A549 (cell line): ENCODE results near the gene LACC1. TPM values are rescaled to one million over a fixed set of nuclear protein-coding genes. Genes with fewer than 3 reads are reported as not detected.

Source experiments
- ATAC-seq, 2 experiments: fragments of 200-7000 bp in 1 of 2; fragments of >200 bp in 1 of 2; cut with Nextera tagmentation in 1 of 2; cut with Tn5 transposase in 1 of 2; 3 replicates each; pipeline versions ENCODE4 v1.8.0 to v1.9.1; 2018 to 2020; ENCODE audit warnings: mild to moderate bottlenecking in 1 of 2, moderate library complexity in 1 of 2
- CTCF ChIA-PET: fragments of 300-600 bp; sonication (Branson Sonifier 250); formaldehyde crosslinking; extraction: SDS; loops from one replicate; lab custom pipeline; 2021; ENCODE audit warnings: antibody characterized with exemption, inconsistent platforms; lab: Yijun Ruan, JAX
- POLR2A ChIA-PET: fragments of 350-600 bp; formaldehyde crosslinking; extraction: SDS; loops from one replicate; lab custom pipeline; 2021; ENCODE audit warnings: antibody characterized with exemption, inconsistent platforms; lab: Yijun Ruan, JAX
- DNase-seq, 2 experiments: peaks; one replicate each; pipeline versions ENCODE4 v3.0.0 to v3.0.0-alpha.2; 2011 to 2016; ENCODE audit warnings: low read depth in 1 of 2, low spot score in 1 of 2
- FAIRE-seq: peaks from 2 replicates; lab custom pipeline; 2011; peaks lifted over from hg19 to GRCh38; lab: Jason Lieb, UNC
- H3K27ac ChIP-seq, 2 experiments: fragments of >200 bp; sonication (Bioruptor Twin); formaldehyde crosslinking; 3 replicates each; pipeline ENCODE4 v1.5.1; 2016 to 2017
- H3K4me1 ChIP-seq: fragments of >200 bp; sonication (Bioruptor Twin); formaldehyde crosslinking; 3 replicates; pipeline ENCODE4 v1.6.1; 2016
- H3K4me2 ChIP-seq: fragments of >200 bp; sonication (Bioruptor Twin); formaldehyde crosslinking; 3 replicates; pipeline ENCODE4 v1.6.1; 2016
- H3K4me3 ChIP-seq: fragments of >200 bp; sonication (Bioruptor Twin); formaldehyde crosslinking; 3 replicates; pipeline ENCODE4 v1.5.1; 2016
- H3K9me3 ChIP-seq: fragments of >200 bp; sonication (Bioruptor Twin); formaldehyde crosslinking; 3 replicates; pipeline ENCODE4 v1.6.1; 2016
- BHLHE40 ChIP-seq: IDR thresholded peaks from 2 replicates; pipeline ENCODE4 v1.6.1; 2012; ENCODE audit warnings: low read depth, low read length, inconsistent platforms
- CEBPB ChIP-seq, 2 experiments: fragments of >200 bp in 1 of 2; sonication (Bioruptor Twin) in 1 of 2; formaldehyde crosslinking in 1 of 2; IDR thresholded peaks; 2 replicates each; pipeline ENCODE4 v1.6.1; 2012 to 2016
- CHD2 ChIP-seq: fragments of 150-350 bp; IDR thresholded peaks from 2 replicates; pipeline ENCODE4 v1.6.1; 2014; ENCODE audit warnings: low read length; ENCODE audit not compliant: partially characterized antibody
- CHD4 ChIP-seq: fragments of 200-600 bp; sonication (generic); IDR thresholded peaks from 2 replicates; pipeline ENCODE4 v1.6.1; 2016; ENCODE audit warnings: antibody characterized with exemption, mild to moderate bottlenecking, borderline replicate concordance
- EHF ChIP-seq: fragments of 250-450 bp; sonication (Bioruptor Pico); IDR thresholded peaks from 2 replicates; pipeline ENCODE4 v1.5.0; 2020; ENCODE audit warnings: mild to moderate bottlenecking
- ESRRA ChIP-seq: fragments of 150-350 bp; IDR thresholded peaks from 2 replicates; pipeline ENCODE4 v1.6.1; 2014; ENCODE audit warnings: mild to moderate bottlenecking, low read length, borderline replicate concordance
- GATA3 ChIP-seq: IDR thresholded peaks from 2 replicates; pipeline ENCODE4 v1.6.1; 2012; ENCODE audit warnings: borderline replicate concordance
- HOXB13 ChIP-seq: fragments of 250-450 bp; sonication (Bioruptor Pico); IDR thresholded peaks from 2 replicates; pipeline ENCODE4 v1.5.0; 2020; ENCODE audit warnings: low read depth, mild to moderate bottlenecking, moderate library complexity
- HOXB5 ChIP-seq: fragments of 250-450 bp; sonication (Bioruptor Pico); IDR thresholded peaks from 2 replicates; pipeline ENCODE4 v1.5.0; 2020; ENCODE audit warnings: mild to moderate bottlenecking, moderate library complexity
- KDM5A ChIP-seq: fragments of 200-600 bp; sonication (generic); IDR thresholded peaks from 2 replicates; pipeline ENCODE4 v1.6.1; 2016; ENCODE audit warnings: antibody characterized with exemption, mild to moderate bottlenecking
- MAFK ChIP-seq: fragments of 450-650 bp; IDR thresholded peaks from 2 replicates; pipeline ENCODE4 v1.6.1; 2014; ENCODE audit not compliant: partially characterized antibody
- NPAS2 ChIP-seq: fragments of 250-450 bp; sonication (Bioruptor Pico); IDR thresholded peaks from 2 replicates; pipeline ENCODE4 v1.8.0; 2022; ENCODE audit warnings: mild to moderate bottlenecking, moderate library complexity, borderline replicate concordance
- PHF8 ChIP-seq: fragments of 200-600 bp; sonication (generic); IDR thresholded peaks from 2 replicates; pipeline ENCODE4 v1.6.1; 2016; ENCODE audit warnings: low read depth, mild to moderate bottlenecking, antibody characterized with exemption, moderate library complexity, borderline replicate concordance
- POLR2AphosphoS2 ChIP-seq: conservative IDR thresholded peaks from 2 replicates; pipeline ENCODE4 v1.6.1; 2012; ENCODE audit warnings: low read length, improper control_type of control experiment, inconsistent platforms
- RAD21 ChIP-seq, 2 experiments: fragments of >200 bp in 1 of 2; sonication (Bioruptor Twin) in 1 of 2; formaldehyde crosslinking in 1 of 2; IDR thresholded peaks in 1 of 2; conservative IDR thresholded peaks in 1 of 2; 2 replicates in 1 of 2; 3 replicates in 1 of 2; pipeline ENCODE4 v1.6.1; 2012 to 2018; ENCODE audit warnings: inconsistent platforms in 1 of 2
- RFX5 ChIP-seq: fragments of 450-650 bp; IDR thresholded peaks from 2 replicates; pipeline ENCODE4 v1.7.1; 2014; ENCODE audit warnings: antibody characterized with exemption, mild to moderate bottlenecking, moderate library complexity
- RNF2 ChIP-seq: fragments of 200-600 bp; sonication (generic); IDR thresholded peaks from 2 replicates; pipeline ENCODE4 v1.6.1; 2016; ENCODE audit warnings: low read depth, mild to moderate bottlenecking, antibody characterized with exemption, moderate library complexity, borderline replicate concordance
- SMC3 ChIP-seq: fragments of >200 bp; sonication (Bioruptor Twin); formaldehyde crosslinking; IDR thresholded peaks from 3 replicates; pipeline ENCODE4 v1.6.1; 2018; ENCODE audit warnings: inconsistent platforms
- ZSCAN20 ChIP-seq: fragments of 250-450 bp; sonication (Bioruptor Pico); IDR thresholded peaks from 2 replicates; pipeline ENCODE4 v1.8.0; 2022; ENCODE audit warnings: mild to moderate bottlenecking, moderate library complexity
- WGBS: methylation state at CpG from one replicate; pipeline ENCODE4 v1.1.6; 2017; ENCODE audit errors: missing lambda C conversion rate; 5-methylcytosine and 5-hydroxymethylcytosine counted together
- polyA plus RNA-seq, 4 experiments: library from polyadenylated mRNA; depleted of rRNA in 3 of 4; stranded (reverse); fragments of >200 nt; fragmentation: RNase III in 1 of 4; extraction: RNeasy Plus Mini Kit Qiagen cat#74134 plus additional on column Dnase treatment in 1 of 4; gene quantifications; 2 replicates in 3 of 4; 3 replicates in 1 of 4; pipeline ENCODE4 v1.2.3, GENCODE V29; 2011 to 2017
- TF ChIP-seq, protein P1 (sequence below): fragments of >200 bp; sonication (Bioruptor Twin); formaldehyde crosslinking; IDR thresholded peaks from 3 replicates; pipeline ENCODE4 v1.5.1; 2016

Gene LACC1
- polyA plus RNA-seq, 2 of the 4 experiments (the other 2 are of a cell fraction): 2.2 to 4.8 TPM

DNA sequence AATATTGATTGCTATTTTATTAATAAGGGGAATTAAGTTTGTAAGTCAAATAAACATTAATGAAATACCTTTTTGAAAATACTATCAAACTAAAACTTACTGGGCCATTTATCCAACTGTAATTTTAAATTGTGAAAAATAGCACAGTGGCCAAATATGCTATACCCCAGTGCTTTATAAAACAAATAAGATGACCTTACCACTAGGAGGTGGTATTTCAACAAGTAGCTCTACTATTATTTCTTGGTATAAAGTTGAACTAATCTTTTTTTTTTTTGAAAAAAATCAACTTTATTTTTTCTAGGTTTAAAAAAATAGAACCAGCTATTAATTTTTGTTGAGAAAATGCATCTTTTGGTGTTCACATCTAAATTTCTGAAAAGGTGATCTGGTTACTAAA is 14.7 kb downstream of the LACC1 start:
- TF ChIP-seq GATA3: no peak
- TF ChIP-seq, protein P1, sequence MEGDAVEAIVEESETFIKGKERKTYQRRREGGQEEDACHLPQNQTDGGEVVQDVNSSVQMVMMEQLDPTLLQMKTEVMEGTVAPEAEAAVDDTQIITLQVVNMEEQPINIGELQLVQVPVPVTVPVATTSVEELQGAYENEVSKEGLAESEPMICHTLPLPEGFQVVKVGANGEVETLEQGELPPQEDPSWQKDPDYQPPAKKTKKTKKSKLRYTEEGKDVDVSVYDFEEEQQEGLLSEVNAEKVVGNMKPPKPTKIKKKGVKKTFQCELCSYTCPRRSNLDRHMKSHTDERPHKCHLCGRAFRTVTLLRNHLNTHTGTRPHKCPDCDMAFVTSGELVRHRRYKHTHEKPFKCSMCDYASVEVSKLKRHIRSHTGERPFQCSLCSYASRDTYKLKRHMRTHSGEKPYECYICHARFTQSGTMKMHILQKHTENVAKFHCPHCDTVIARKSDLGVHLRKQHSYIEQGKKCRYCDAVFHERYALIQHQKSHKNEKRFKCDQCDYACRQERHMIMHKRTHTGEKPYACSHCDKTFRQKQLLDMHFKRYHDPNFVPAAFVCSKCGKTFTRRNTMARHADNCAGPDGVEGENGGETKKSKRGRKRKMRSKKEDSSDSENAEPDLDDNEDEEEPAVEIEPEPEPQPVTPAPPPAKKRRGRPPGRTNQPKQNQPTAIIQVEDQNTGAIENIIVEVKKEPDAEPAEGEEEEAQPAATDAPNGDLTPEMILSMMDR: peak; percentile 20; the same call in 1 of the 3 replicates
- H3K9me3 ChIP-seq: no peaks in the 10 kb centered on the region
- H3K27ac ChIP-seq: no peak overlapping the region
- ChIA-PET CTCF (interaction anchor here (1.1 to 1.4 kb wide), 2 partner anchors 9 to 1152 kb away, joined by 3 read pairs; no protein-coding TSS in a partner anchor), POLR2A (no interaction called here)
- H3K4me1 ChIP-seq: no peaks in the 10 kb centered on the region
- FAIRE-seq (no peak), ATAC-seq (no peak), DNase-seq (no peak)
- H3K4me3 ChIP-seq: no peak overlapping the region
- no peak overlapping the region for H3K4me2 ChIP-seq

DNA sequence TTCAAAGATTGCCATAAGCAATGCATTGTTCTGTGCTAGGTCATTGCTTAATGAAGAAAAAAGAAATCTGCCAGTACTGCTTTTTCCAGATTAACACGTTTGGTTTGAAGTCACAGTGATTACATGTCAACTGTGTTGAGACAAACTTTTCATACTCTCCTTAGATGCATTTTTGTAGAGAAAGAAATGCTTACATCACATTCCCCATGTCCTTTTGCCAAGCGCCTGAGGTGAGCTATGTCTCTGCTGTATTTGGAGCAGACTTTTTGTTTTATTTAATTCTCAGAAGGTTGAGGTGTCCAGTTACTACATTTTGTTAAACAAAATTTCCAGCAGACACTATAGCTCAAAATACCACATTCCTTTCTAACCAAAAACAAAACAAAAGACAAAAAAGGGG is 16.2 kb downstream of the LACC1 start:
- TF ChIP-seq HOXB13 (CRISPR knock-in tag): no peak
- no peak for TF ChIP-seq CEBPB (IDR thresholded peaks at IDR 0.05)
- TF ChIP-seq BHLHE40: no peak
- no peak for TF ChIP-seq GATA3
- no peak for TF ChIP-seq HOXB5 (CRISPR knock-in tag)
- TF ChIP-seq NPAS2: no peak
- POLR2A ChIA-PET: no interaction called here
- no peak for FAIRE-seq
- CTCF ChIA-PET: interaction anchor here (1.0 kb wide), 1 partner anchor 9 kb away, joined by 5 read pairs; no protein-coding TSS in a partner anchor
- ATAC-seq: no peak
- no peak overlapping the region for H3K27ac ChIP-seq
- H3K9me3 ChIP-seq: no peaks in the 10 kb centered on the region
- H3K4me2 ChIP-seq: no peak overlapping the region
- no peak overlapping the region for H3K4me3 ChIP-seq
- no peaks in the 10 kb centered on the region for H3K4me1 ChIP-seq
- 67% methylated on average over 2 of the region's 2 CpGs for WGBS
- DNase-seq: no peak

DNA sequence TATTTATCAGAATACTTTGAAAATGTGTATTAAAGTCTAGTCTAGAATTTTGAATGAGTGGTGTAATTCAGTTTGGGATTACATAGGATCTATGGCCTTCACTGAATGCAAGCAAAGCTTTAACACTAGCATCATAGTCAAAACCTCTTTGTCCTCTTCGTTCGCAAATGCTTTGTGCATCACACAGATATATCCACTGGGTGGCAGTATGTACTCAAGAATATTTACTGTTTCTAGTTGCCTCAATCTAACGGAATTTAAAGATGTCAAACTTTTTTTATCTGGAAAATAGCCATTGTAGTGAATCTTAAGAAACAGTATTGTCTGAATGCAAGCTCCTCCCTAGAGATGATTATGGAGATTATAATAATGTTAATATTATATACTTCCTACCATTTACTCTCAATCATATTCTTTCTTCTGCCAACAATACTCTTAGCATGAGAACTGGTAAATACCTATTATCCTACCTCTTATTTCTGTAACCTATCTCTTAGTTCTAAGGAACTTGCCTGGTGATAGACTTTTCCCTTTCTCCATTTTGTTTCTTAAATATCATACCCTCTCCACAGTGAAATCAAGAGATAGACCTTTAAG is 25.8 kb downstream of the LACC1 start:
- Histone ChIP-seq H3K4me1 (peaks cover 23% of the 10 kb centered on the region), H3K27ac (no peak overlapping the region), H3K4me2 (no peak overlapping the region), H3K4me3 (no peak overlapping the region), H3K9me3 (no peaks in the 10 kb centered on the region)
- FAIRE-seq: no peak
- DNase-seq: peak in 1 of 2 experiments; percentile 59
- POLR2A ChIA-PET: no interaction called here
- CTCF ChIA-PET: interaction anchor here (0.6 to 3.8 kb wide), 34 partner anchors 9 to 1065 kb away, joined by 3 to 38 read pairs (median 4); no protein-coding TSS in a partner anchor
- WGBS: 3% methylated on average over 3 of the region's 3 CpGs
- peak; percentile 50 to 79; a peak in 5 of 6 replicates for ATAC-seq
- TF ChIP-seq HOXB13 (CRISPR knock-in tag): no peak
- TF ChIP-seq CHD2: no peak
- TF ChIP-seq POLR2AphosphoS2: no peak
- TF ChIP-seq SMC3: peak; percentile 73
- TF ChIP-seq ESRRA: no peak
- no peak for TF ChIP-seq RFX5
- TF ChIP-seq, protein P1: peak; percentile 74
- no peak for TF ChIP-seq CHD4
- TF ChIP-seq ZSCAN20 (CRISPR knock-in tag): no peak
- no peak for TF ChIP-seq RNF2
- TF ChIP-seq KDM5A: no peak
- TF ChIP-seq RAD21 (conservative IDR thresholded peaks at IDR 0.05 in 1 of 2, IDR thresholded peaks at IDR 0.05 in 1 of 2): peak; percentile 82 to 86
- TF ChIP-seq EHF: no peak
- no peak for TF ChIP-seq PHF8
- TF ChIP-seq MAFK: no peak
